ENCODE results near the gene ZNF302.

DNA sequence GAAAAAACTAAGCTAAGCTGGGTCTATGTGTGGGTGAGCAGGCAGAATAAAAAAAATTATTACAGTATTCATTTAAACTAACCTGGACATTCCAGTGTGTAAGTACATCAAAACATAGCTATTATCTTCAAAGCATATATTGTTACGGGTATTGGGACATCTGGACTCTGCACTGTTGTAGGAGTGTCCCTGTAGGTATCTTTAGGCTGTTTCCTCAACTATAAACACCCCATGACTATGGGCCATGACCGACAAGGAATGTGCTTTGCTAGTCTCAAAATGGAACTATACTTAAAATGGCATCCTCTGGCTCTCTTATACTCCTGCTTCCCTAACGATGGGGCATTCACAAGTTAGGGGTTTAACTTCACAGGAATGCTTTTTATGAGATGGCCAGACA, 3.9 kb upstream of the ZNF302 start:
- TF ChIP-seq, protein P1, sequence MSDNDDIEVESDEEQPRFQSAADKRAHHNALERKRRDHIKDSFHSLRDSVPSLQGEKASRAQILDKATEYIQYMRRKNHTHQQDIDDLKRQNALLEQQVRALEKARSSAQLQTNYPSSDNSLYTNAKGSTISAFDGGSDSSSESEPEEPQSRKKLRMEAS (IDR thresholded peaks at IDR 0.05; ENCODE audit: low read depth, low read length): no peak
- TF ChIP-seq POLR2A (IDR thresholded peaks at IDR 0.05; ENCODE audit: extremely low read depth, insufficient read length) (no peak), MYC (IDR thresholded peaks at IDR 0.05; ENCODE audit: low read depth, low read length) (no peak)
- TF ChIP-seq, protein P2, sequence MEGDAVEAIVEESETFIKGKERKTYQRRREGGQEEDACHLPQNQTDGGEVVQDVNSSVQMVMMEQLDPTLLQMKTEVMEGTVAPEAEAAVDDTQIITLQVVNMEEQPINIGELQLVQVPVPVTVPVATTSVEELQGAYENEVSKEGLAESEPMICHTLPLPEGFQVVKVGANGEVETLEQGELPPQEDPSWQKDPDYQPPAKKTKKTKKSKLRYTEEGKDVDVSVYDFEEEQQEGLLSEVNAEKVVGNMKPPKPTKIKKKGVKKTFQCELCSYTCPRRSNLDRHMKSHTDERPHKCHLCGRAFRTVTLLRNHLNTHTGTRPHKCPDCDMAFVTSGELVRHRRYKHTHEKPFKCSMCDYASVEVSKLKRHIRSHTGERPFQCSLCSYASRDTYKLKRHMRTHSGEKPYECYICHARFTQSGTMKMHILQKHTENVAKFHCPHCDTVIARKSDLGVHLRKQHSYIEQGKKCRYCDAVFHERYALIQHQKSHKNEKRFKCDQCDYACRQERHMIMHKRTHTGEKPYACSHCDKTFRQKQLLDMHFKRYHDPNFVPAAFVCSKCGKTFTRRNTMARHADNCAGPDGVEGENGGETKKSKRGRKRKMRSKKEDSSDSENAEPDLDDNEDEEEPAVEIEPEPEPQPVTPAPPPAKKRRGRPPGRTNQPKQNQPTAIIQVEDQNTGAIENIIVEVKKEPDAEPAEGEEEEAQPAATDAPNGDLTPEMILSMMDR (IDR thresholded peaks at IDR 0.05; ENCODE audit: low read depth, low read length): no peak
